ENCODE data around the gene EFR3B. TPM values are rescaled to one million over a fixed set of nuclear protein-coding genes. Genes with fewer than 3 reads are reported as not detected.

EFR3B gene
- total RNA-seq, 1 donor from 2014 or later: 22.9 TPM

GRCh38 chr2:25041307-25041927, 459 bp upstream of the EFR3B start:
- H3K27me3 Mint-ChIP-seq (ENCODE audit: unreplicated experiment): peaks cover 20% of the 10 kb centered on the region
- H3K9me3 Mint-ChIP-seq (ENCODE audit: unreplicated experiment): peaks cover 8% of the 10 kb centered on the region
- peak; percentile 67 for DNase-seq
- H3K4me1 Mint-ChIP-seq (ENCODE audit: low read depth, unreplicated experiment): peaks cover 10% of the 10 kb centered on the region
- H3K4me3 Mint-ChIP-seq (ENCODE audit: unreplicated experiment): peak overlapping the region; percentile 86
- H3K36me3 Mint-ChIP-seq (ENCODE audit: unreplicated experiment): no peaks in the 10 kb centered on the region
- TF ChIP-seq, protein P1, sequence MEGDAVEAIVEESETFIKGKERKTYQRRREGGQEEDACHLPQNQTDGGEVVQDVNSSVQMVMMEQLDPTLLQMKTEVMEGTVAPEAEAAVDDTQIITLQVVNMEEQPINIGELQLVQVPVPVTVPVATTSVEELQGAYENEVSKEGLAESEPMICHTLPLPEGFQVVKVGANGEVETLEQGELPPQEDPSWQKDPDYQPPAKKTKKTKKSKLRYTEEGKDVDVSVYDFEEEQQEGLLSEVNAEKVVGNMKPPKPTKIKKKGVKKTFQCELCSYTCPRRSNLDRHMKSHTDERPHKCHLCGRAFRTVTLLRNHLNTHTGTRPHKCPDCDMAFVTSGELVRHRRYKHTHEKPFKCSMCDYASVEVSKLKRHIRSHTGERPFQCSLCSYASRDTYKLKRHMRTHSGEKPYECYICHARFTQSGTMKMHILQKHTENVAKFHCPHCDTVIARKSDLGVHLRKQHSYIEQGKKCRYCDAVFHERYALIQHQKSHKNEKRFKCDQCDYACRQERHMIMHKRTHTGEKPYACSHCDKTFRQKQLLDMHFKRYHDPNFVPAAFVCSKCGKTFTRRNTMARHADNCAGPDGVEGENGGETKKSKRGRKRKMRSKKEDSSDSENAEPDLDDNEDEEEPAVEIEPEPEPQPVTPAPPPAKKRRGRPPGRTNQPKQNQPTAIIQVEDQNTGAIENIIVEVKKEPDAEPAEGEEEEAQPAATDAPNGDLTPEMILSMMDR (IDR thresholded peaks at IDR 0.05; ENCODE audit: partially characterized antibody, unreplicated experiment): peak; percentile 52
- H3K27ac Mint-ChIP-seq (ENCODE audit: unreplicated experiment): peak overlapping the region; percentile 48

- TF ChIP-seq, protein P1 (IDR thresholded peaks at IDR 0.05; ENCODE audit: partially characterized antibody, unreplicated experiment): no peak
- peak overlapping the region; percentile 59 for H3K27ac Mint-ChIP-seq (ENCODE audit: unreplicated experiment)
- no peaks in the 10 kb centered on the region for H3K36me3 Mint-ChIP-seq (ENCODE audit: unreplicated experiment)
- peaks cover 20% of the 10 kb centered on the region for H3K27me3 Mint-ChIP-seq (ENCODE audit: unreplicated experiment)
- peaks cover 10% of the 10 kb centered on the region for H3K4me1 Mint-ChIP-seq (ENCODE audit: low read depth, unreplicated experiment)
- peak overlapping the region; percentile 94 for H3K4me3 Mint-ChIP-seq (ENCODE audit: unreplicated experiment)
- DNase-seq: peak; percentile 67
- peaks cover 6% of the 10 kb centered on the region for H3K9me3 Mint-ChIP-seq (ENCODE audit: unreplicated experiment)
Measured at GRCh38 chr2:25042321-25043240, 705 bp downstream of the EFR3B start.

GRCh38 chr2:25043241-25043867, 1.5 kb downstream of the EFR3B start:
- peaks cover 10% of the 10 kb centered on the region for H3K4me1 Mint-ChIP-seq (ENCODE audit: low read depth, unreplicated experiment)

DNA sequence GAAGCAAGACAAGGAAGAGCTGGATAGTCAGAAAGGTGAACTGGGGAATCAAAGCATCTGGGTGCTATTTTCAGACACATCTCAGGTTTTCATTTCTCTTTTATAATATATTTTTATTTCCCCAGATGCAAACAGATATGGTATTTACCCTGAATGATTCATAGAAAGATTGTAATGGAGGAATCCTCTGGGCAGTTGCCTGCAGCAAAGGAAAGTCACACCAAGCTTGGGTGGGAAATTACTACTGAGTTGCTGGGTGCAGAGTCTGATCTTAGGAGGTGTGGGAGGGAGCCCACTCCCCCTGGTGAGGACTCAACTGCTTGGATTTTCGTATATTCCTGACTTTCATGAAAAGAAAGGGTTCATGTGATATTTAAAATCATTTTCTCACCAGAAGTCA, 2.1 kb downstream of the EFR3B start:
- DNase-seq: no peak
- H3K4me1 Mint-ChIP-seq (ENCODE audit: low read depth, unreplicated experiment): peaks cover 10% of the 10 kb centered on the region
- TF ChIP-seq, protein P1 (IDR thresholded peaks at IDR 0.05; ENCODE audit: partially characterized antibody, unreplicated experiment): no peak
- peak overlapping the region; percentile 20 for H3K27ac Mint-ChIP-seq (ENCODE audit: unreplicated experiment)
- peaks cover 6% of the 10 kb centered on the region for H3K9me3 Mint-ChIP-seq (ENCODE audit: unreplicated experiment)
- H3K27me3 Mint-ChIP-seq (ENCODE audit: unreplicated experiment): peaks cover 20% of the 10 kb centered on the region
- peak overlapping the region; percentile 94 for H3K4me3 Mint-ChIP-seq (ENCODE audit: unreplicated experiment)
- H3K36me3 Mint-ChIP-seq (ENCODE audit: unreplicated experiment): no peaks in the 10 kb centered on the region

More at GRCh38 chr2:25043241-25043867, 1.5 kb downstream of the EFR3B start:
- TF ChIP-seq, protein P1 (IDR thresholded peaks at IDR 0.05; ENCODE audit: partially characterized antibody, unreplicated experiment): no peak
- DNase-seq: no peak
- no peaks in the 10 kb centered on the region for H3K36me3 Mint-ChIP-seq (ENCODE audit: unreplicated experiment)
- peaks cover 6% of the 10 kb centered on the region for H3K9me3 Mint-ChIP-seq (ENCODE audit: unreplicated experiment)
- H3K27ac Mint-ChIP-seq (ENCODE audit: unreplicated experiment): peak overlapping the region; percentile 48
- H3K4me3 Mint-ChIP-seq (ENCODE audit: unreplicated experiment): peak overlapping the region; percentile 94
- H3K27me3 Mint-ChIP-seq (ENCODE audit: unreplicated experiment): peaks cover 20% of the 10 kb centered on the region

All from glutamatergic neuron (in vitro differentiated cells).